HG03565 (cell line): ENCODE data around the gene ECSIT.
"Not testable (repeated sequence)": the region's sequence is repeated elsewhere in the genome, so short reads cannot be mapped to it uniquely, and the experiment has no call there.

Experiments used
- ATAC-seq: cut with Tn5 transposase; IDR thresholded peaks from one replicate; pipeline ENCODE4 v1.9.1; 2021; ENCODE audit warnings: mild to moderate bottlenecking, moderate library complexity; ENCODE audit not compliant: unreplicated experiment

ECSIT gene

GRCh38 chr19:11478167-11479089, 50.5 kb downstream of the ECSIT start:
- no peak for ATAC-seq

DNA sequence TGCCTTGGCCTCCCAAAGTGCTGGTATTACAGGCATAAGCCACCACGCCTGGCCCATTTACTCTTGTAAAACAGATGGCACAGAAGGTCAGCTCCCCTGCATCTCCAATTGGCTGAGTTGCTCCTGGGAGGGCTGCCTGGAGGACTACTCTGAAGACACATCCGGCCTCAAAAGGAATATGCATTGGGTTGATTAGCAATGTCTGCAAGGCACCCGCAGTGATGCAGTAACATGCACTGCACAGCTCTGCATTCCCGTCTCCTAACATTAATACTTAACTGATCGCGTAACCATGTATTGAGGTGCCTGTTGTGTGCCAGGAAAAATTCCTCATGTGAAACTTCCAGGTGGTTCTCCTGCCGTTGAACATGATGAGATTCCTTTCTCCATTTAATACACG, 53.1 kb downstream of the ECSIT start:
- ATAC-seq, result no peak

DNA sequence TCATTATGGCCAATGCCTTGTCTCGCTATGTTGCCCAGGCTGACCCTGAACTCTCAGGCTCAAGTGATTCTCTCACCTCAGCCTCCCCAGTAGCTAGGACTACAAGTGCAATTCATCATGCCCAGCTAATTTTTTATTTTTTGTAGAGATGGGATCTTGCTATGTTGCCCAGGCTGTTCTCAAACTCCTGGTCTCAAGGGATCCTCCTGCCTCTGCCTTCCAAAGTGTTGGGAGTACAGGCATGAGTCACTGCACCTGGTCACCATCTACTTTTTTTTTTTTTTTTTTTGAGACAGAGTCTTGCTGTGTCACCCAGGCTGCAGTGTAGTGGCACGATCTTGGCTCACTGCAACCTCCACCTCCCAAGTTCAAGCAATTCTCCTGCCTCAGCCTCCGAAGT, 53.6 kb downstream of the ECSIT start:
- not testable (repeated sequence) for ATAC-seq

DNA sequence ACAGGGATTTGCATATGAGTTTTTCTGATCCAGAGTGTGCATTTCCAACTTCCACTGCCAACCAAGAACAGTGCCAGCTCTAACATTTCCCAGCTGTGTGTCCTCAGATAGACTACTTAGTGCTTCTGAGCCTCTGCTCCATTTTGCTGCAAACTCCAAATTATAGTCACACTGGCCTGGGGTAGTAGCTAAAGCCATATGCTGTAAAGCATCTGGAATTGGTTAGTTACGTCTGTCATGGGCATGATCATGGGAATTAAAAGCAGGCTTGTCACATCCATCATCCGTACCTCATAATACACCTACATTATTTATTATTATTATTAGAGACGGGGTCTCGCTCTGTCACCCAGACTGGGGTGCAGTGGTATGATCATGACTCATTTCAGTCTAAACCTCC, 55.2 kb downstream of the ECSIT start:
- ATAC-seq, result no peak

DNA sequence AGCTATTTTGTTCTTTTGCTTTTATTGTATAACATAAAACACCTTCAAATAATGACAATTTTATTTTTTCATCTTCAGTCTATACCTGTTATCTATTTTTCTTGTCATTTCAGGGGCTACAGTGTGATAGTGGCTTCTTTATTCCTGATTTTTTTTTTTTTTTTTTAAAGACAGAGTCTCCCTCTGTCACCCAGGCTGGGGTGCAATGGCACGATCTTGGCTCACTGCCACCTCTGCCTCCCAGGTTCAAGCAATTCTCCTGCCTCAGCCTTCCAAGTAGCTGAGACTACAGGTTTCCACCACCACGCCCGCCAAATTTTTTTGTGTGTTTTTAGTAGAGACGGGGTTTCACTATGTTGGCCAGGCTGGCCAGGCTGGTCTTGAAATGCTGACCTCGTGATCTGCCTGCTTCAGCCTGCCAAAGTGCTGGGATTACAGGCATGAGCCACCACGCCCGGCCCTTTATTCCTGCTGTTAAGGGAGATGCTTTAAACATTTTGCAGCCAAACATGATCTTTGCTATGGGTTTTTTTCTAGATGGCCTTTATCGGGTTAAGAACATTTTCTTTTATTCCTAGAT, 60.6 kb downstream of the ECSIT start:
- not testable (repeated sequence) for ATAC-seq

DNA sequence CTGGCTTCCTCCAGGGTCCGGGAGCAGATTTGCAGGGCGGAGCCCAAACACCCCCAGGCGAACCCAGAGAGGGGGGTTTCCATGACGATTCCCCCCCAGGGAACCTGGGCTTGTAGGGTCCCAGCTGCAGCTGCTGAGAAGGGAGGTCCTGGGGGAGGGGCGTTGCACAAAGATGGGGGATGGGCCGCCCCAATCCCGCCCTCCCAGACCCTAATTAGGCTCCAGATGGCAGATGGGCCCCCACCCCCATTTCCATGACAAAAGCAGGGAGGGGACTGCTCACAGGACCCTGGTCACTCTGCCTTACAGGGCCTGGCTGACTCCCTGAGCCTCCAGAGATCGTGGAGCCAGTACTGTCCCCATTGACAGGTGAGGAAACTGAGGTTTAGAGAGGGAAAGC, 63.3 kb downstream of the ECSIT start:
- ATAC-seq, result no peak

DNA sequence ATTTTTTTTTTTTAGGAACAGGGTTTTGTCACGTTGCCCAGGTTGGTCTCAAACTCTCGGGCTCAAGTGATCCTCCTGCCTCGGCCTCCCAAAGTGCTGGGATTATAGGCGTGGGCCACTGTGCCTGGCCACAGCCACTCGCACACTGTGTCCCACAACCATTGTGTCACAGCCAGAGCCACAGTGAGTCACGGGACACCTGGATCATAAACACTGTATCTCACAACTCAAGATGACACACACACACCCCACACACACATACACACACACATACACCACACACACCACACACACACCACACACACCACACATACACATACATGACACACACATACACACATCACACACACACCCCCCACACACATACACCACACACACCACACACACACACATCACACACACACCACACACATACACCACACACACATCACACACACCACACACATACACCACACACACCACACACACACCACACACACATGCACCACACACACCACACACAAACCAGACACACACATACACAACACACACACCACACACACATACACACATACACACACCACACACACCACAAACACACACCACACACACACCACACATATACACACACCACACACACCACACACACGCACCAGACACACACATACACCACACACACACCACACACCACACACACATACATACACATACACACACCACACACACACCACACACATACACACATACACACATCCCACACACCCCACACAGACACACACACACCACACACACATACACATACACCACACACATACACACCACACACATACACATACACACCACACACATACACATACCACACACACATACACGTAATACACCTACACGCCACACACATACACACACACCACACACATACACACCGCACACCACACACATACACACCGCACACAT, 64.3 kb downstream of the ECSIT start:
- no peak for ATAC-seq

DNA sequence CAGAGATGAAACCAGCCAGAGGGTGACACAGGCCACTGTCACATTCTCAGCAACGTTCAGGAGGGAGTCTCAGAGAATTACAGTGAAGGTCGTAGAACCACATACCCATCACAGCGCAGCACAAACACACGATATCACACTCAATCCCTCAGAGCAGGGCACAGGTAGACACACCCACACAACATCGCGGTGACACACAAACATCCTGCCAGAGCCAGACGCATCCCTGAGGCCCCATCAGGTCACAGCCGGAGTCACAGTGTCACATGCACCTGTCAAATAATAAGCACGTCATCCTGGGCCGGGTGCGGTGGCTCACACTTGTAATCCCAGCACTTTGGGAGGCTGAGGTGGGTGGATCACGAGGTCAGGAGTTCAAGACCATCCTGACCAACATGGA, 65.5 kb downstream of the ECSIT start:
- no peak for ATAC-seq

- no peak for ATAC-seq
Observed at GRCh38 chr19:11461453-11461852, 67.5 kb downstream of the ECSIT start.

- ATAC-seq, result no peak
Observed at GRCh38 chr19:11460207-11460606, 68.7 kb downstream of the ECSIT start.

GRCh38 chr19:11458912-11459311, 70.0 kb downstream of the ECSIT start:
- ATAC-seq, result not testable (repeated sequence)

DNA sequence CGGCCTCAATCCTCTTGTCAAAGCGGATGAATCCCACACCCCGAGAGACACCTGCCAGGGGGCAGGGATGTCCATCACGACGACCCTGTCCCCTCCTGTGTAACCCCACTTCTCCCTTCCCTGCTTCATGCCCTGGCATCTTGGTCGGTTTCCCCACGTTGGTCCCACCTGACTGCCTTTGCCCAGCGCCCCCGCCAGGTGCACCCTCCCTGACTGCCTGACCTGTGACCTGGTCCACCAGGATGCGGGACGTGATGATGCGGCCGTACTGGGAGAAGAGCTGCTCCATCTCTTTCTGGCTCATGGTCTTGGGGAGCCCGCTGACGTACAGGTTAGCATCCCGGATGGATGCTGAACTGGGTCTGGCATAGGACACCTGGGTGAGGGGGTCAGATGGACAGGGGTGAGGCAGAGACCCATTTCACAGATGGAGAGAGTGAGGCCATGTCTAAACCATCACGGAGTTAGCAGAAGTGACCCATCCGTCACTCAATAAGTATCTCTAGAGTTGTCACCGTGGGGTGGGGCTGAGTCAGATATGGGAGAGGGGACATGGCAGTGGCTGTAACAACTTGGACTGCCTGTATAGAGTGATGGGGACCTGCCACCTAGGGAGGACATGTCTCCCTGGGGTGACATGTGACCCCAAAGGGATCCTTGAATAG, 70.6 kb downstream of the ECSIT start:
- ATAC-seq, result no peak

DNA sequence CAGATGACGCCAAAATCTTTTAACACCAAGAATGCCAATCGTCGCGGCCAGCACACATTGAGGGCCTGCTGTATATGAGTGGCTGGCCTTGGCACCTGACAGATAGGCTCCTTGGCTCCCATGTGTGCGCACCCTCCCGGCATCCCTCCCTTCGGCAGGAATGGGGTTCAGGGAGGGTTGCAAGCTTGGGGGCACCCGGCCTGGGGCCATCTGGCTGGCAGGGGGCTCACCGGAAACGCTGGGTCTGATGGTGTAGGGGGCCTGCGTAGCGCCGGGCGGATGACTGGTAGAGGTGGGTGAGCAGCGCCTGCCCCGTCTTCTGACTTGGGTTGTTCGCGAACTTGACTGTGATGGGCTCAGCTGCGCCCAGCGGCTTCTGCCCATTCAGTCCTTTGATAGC, 71.1 kb downstream of the ECSIT start:
- ATAC-seq, result no peak

DNA sequence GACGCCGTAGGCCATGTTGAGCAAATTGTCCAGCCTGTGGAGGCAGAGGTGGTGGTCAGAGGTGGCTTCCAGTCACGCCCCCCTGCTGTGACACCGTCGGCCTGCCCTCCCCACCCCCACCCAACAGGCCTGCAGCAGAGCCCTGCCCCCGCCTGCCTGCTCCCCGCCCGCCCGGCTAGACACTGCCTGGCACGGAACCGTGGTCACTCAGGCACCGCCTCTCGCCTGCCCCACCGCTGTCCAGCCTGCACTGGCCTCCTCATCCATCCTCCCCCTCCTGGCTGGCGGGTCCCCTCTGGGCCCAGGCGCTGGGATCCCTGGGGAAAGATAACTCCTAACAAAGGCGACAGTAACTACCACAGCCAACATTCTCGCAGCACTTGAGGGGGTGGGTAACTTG, 71.8 kb downstream of the ECSIT start:
- no peak for ATAC-seq

GRCh38 chr19:11456659-11457058, 72.3 kb downstream of the ECSIT start:
- ATAC-seq, result no peak
